Esophagus (tissue), 2 donors: Measurements from ENCODE around the gene SNCAIP. TPM values are rescaled to one million over a fixed set of nuclear protein-coding genes. Genes with fewer than 3 reads are reported as not detected.

Experiments used
- H3K27ac ChIP-seq, 2 donors: one replicate each; pipeline ENCODE4 v1.5.1; 2013; ENCODE audit warnings: low read depth in 2 of 2, mild to moderate bottlenecking in 2 of 2, inconsistent platforms in 1 of 2, low read length in 1 of 2, moderate library complexity in 1 of 2
- H3K27me3 ChIP-seq, 2 donors: one replicate each; pipeline ENCODE4 v1.6.1; 2013; ENCODE audit warnings: low read length in 2 of 2, control low read depth in 1 of 2, mild to moderate bottlenecking in 1 of 2; ENCODE audit not compliant: insufficient read depth in 2 of 2, control insufficient read depth in 1 of 2
- H3K36me3 ChIP-seq, 2 donors: one replicate each; pipeline ENCODE4 v1.6.1; 2013; ENCODE audit warnings: low read length in 1 of 2; ENCODE audit not compliant: control insufficient read depth in 2 of 2, insufficient read depth in 2 of 2
- H3K4me1 ChIP-seq, 2 donors: one replicate each; pipeline ENCODE4 v1.6.1; 2013; ENCODE audit warnings: low read length in 1 of 2; ENCODE audit not compliant: control insufficient read depth in 2 of 2, insufficient read depth in 2 of 2
- H3K4me3 ChIP-seq, 2 donors: one replicate each; pipeline ENCODE4 v1.5.1; 2013; ENCODE audit warnings: low read length in 2 of 2, mild to moderate bottlenecking in 2 of 2, low read depth in 1 of 2, moderate library complexity in 1 of 2
- H3K9me3 ChIP-seq, 2 donors: one replicate each; pipeline ENCODE4 v1.6.1; 2013; ENCODE audit warnings: mild to moderate bottlenecking in 2 of 2, low read depth in 1 of 2, low read length in 1 of 2, moderate library complexity in 1 of 2; ENCODE audit not compliant: control insufficient read depth in 2 of 2, insufficient read depth in 1 of 2
- WGBS, 2 donors: extraction: QIAGEN DNeasy Blood & Tissue Kit; methylation state at CpG; one replicate each; pipeline ENCODE4 v1.1.7; 2013; 5-methylcytosine and 5-hydroxymethylcytosine counted together
- polyA plus RNA-seq, 2 donors: library from polyadenylated mRNA; stranded (reverse); fragments of 200-250 nt; gene quantifications; one replicate each; pipeline ENCODE4 v1.2.3, GENCODE V29; 2013
- donor health status: healthy with polysubstance abuse.
- donor health status: Bipolar disorder and iron deficiency.

The SNCAIP gene
- polyA plus RNA-seq, 2 donors: 0.80 to 1.2 TPM

DNA sequence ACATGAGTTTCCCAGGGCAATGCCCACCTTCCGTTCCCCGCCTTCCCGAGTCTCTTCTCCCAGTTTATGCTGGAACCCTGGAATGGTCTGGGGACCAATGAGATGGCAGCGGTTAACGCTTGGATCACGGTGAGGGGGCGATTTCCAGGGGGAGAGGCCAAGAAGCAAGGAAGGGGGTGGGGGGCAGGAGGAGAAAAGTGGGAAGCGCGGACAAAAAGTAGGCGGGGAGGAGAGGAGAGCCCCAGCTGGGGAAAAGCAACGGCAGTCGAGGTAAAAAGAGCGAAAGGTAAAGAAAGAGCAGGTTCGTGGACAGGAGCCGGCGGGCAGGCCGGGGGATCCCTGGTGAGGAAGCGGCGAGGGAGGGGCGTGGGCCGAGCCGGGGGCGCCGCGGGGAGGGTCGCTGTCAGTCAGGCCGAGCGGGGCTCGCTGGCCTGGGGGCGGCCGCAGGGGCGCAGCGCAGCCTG, 508 bp upstream of the SNCAIP start:
- Histone ChIP-seq H3K27me3 (no peaks in the 10 kb centered on the region), H3K4me1 (no peaks in the 10 kb centered on the region), H3K9me3 (no peaks in the 10 kb centered on the region), H3K27ac (peak overlapping the region in 1 of 2 donors; percentile 34), H3K36me3 (no peaks in the 10 kb centered on the region), H3K4me3 (peak overlapping the region; percentile 50 to 69)
- WGBS, 2 donors: 5 to 9% methylated on average over 20 to 33 of the region's 33 CpGs

DNA sequence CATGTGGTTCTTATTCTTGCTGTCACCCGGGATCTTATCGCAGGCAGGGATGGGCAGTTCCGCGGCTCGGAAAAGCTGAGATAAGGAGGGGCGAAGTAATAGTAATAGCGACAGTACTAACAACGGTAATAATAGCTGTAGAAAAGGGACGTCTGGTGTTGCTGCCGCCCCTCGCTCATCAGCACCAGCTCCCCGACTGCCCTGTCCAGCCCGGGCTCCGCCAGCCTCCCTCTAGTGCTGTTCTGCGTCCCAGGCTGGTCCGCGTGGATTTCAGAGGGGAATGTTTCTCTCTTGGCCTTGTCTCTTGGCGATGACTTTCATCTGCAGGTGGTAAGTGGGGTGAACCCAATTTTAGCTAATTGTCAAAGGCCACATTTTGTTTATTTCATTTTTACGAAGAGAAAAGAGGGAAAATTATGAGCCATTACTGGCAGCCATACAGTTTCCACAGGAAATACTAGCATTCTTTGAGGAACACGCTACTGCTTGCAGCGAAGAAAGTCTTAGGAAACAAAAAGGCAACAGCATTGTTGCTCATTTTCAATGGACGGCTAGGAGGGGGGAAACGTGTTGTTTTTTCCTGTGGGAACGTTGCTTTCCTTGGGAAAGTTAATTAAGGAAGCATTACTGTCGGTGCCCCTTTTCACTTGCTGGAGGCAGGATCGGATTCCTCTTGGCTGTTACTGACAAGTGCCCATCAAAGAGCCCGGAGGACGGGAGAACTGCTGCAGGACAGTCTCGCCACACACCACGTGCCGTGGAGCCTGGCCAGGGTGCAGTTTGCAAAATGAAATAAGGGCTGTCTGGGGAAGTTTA, 762 bp downstream of the SNCAIP start:
- H3K27me3 ChIP-seq: no peaks in the 10 kb centered on the region
- H3K9me3 ChIP-seq: no peaks in the 10 kb centered on the region
- no peaks in the 10 kb centered on the region for H3K36me3 ChIP-seq
- peak overlapping the region; percentile 64 to 69 for H3K4me3 ChIP-seq
- H3K27ac ChIP-seq: peak overlapping the region in 1 of 2 donors; percentile 34
- WGBS, 2 donors: 2 to 3% methylated on average over 31 of the region's 31 CpGs
- H3K4me1 ChIP-seq: no peaks in the 10 kb centered on the region

DNA sequence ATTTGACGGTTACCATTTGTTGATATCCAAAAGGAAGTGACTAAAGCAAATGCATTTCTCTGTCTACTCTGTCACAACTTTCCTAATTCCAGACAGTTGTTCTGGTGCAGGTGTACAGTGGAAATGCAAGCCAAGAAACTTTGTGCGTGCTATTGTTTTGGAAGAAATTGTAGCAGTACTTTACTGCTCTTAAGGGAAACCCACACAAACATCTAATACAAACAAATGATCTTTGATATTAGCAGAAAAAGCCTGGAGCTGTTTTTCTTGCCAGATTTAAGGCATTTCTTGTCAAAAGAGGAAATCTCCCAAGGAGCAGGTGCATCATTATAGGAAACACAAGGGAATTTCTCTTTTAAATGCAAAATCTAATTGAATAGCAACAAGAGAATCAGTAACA, 2.0 kb downstream of the SNCAIP start:
- H3K4me3 ChIP-seq: no peak overlapping the region
- H3K27me3 ChIP-seq: no peaks in the 10 kb centered on the region
- no peaks in the 10 kb centered on the region for H3K36me3 ChIP-seq
- 58 to 78% methylated on average over 2 of the region's 2 CpGs for WGBS, 2 donors
- H3K9me3 ChIP-seq: no peaks in the 10 kb centered on the region
- H3K27ac ChIP-seq: no peak overlapping the region
- H3K4me1 ChIP-seq: no peaks in the 10 kb centered on the region

DNA sequence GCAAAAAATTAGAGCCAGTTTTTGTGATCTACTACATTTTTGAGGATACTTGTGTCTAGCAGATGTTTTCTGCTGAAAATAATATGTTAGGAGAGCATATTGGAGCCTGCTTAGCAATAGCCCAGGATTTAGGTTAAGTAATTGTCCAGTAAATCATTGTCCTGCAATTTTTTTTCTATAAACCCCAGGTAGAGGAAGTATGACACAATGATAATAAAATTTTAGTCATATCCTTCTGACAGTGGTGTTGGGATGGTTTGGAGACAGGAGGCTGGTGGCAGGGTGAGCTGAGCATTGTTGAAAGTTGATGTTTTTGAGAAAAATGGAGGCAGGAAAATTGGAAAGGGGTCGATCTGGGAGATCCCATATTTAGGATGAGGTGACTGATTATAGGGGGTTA, 3.5 kb downstream of the SNCAIP start:
- no peaks in the 10 kb centered on the region for H3K4me1 ChIP-seq
- 69% methylated on average over 1 of the region's 1 CpG for WGBS, 2 donors
- no peaks in the 10 kb centered on the region for H3K27me3 ChIP-seq

DNA sequence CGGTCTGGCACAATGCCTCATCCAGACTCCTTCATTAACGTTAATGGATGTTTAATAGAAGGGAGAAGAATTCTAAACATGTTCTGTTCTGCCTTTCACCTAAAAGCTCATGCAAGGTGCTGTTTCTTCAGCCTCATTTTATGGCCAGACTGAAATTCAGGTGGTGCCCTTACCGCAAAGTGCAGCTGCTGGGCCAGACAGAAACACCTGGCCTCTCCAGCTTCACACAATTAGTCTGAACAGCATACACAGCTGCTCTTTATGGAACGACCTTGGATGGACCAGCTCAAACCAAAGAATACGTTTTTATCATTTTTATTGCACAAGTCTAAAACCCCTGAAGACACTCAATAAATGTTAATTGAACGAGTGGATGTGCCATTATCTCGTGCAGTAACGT, 4.6 kb downstream of the SNCAIP start:
- Histone ChIP-seq H3K36me3 (no peaks in the 10 kb centered on the region), H3K27ac (no peak overlapping the region), H3K4me1 (no peaks in the 10 kb centered on the region), H3K4me3 (no peak overlapping the region), H3K9me3 (no peaks in the 10 kb centered on the region), H3K27me3 (no peaks in the 10 kb centered on the region)
- 70 to 86% methylated on average over 8 of the region's 8 CpGs for whole genome bisulfite sequencing, 2 donors

More for the DNA sequence above, 3.5 kb downstream of the SNCAIP start:
- H3K27ac ChIP-seq: no peak overlapping the region
- no peak overlapping the region for H3K4me3 ChIP-seq
- no peaks in the 10 kb centered on the region for H3K9me3 ChIP-seq
- no peaks in the 10 kb centered on the region for H3K36me3 ChIP-seq

DNA sequence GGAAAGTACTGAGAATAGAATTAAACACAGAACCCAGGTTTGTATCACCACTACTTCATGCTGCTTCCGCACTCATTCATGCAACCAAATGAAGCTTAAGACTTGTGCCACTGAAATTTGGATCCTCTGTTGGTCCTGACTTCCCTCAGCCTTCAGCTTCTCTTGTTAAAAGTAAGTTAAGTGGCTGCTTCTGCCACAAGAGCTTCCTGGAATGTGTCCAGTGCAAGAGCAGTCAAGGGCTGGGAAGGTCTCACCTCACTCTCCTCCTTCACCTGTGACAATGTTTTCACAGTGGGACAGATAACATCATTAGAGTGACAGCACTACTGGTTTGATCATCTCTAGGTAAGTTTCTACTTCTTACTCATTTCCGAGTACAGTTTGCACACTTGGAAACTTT, 7.9 kb downstream of the SNCAIP start:
- Histone ChIP-seq H3K36me3 (no peaks in the 10 kb centered on the region), H3K9me3 (no peaks in the 10 kb centered on the region), H3K27ac (no peak overlapping the region), H3K27me3 (no peaks in the 10 kb centered on the region), H3K4me1 (no peaks in the 10 kb centered on the region), H3K4me3 (no peak overlapping the region)
- WGBS, 2 donors: 90 to 96% methylated on average over 2 of the region's 2 CpGs

DNA sequence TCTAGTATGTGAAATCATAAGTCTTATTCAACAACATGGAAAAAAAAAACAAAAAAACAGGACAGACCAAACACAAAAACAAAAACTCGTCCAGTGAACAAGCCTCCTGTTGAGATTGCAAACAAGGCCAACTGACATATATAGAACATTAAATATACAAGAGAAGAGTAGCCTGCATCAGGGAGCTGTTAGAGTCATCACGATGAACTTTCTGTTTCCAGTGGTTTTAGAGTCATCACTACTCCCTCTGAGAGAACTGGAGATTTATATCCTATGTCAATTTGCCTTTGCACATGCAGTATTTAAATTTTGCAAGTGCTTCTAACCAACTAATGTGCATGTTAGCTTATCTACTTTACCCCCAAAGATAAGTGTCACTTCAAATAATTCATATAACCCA, 9.9 kb downstream of the SNCAIP start:
- 67 to 71% methylated on average over 2 of the region's 2 CpGs for WGBS, 2 donors
- no peak overlapping the region for H3K27ac ChIP-seq
- no peak overlapping the region for H3K4me3 ChIP-seq

DNA sequence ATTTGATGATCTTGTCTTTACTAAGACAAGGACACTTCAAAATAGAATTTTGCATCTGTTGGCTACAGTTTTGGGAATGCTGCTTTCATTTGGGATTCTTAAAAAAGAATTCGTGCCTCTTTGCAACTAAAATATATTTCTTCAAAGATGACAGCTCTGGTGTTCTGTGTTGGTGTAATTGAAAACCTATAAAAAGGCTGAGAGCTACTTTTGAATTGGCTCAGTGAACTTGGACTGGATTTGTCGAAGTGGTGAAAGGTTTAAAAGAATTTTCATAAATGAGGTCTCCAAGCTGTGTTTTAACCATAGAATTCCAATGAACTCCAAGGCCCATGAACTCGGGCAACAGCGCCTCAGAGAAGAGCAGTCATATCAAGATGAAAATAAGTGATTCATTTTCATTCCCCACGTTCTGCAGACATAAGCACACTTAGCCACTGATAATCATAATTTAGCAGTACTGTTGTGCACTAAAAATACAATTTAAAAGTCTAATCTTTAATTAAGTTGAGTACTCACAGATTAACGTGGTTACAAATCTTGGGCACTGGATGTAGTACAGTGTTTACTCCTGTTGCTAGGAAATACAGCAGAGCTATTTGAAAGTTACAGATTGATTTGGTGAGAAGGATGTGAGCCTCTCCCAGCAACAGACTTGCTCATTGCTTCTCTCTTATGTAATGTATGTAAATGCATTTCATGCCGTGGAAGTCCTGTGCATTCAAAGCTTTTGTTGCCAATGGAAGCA, 10.9 kb downstream of the SNCAIP start:
- 32 to 39% methylated on average over 7 of the region's 7 CpGs for WGBS, 2 donors
- H3K9me3 ChIP-seq: no peaks in the 10 kb centered on the region
- H3K4me3 ChIP-seq: no peak overlapping the region

More for the DNA sequence above, 9.9 kb downstream of the SNCAIP start:
- no peaks in the 10 kb centered on the region for H3K36me3 ChIP-seq
- no peaks in the 10 kb centered on the region for H3K27me3 ChIP-seq
- H3K9me3 ChIP-seq: no peaks in the 10 kb centered on the region
- no peaks in the 10 kb centered on the region for H3K4me1 ChIP-seq

DNA sequence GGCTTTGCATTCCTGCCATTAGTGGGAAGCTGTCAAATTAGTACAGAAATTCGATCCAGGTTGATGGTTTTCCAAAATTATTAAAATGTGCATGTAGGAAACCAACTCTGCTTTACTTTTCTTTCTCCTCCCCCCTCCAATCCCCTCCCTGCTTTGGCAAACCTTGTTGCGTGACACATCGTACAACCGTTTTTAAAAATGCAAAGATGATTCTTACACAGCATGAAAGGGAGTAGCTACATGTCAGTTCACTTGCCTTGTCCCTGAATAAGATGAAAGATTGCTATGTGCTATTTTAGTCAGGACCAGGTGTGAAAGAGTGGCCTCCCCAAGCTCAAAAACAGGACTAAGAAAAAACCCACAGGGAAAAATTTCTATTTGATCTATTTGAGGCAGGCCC, 11.7 kb downstream of the SNCAIP start:
- no peaks in the 10 kb centered on the region for H3K9me3 ChIP-seq
- WGBS, 2 donors: 36 to 51% methylated on average over 4 of the region's 4 CpGs
- H3K4me3 ChIP-seq: no peak overlapping the region
- no peaks in the 10 kb centered on the region for H3K27me3 ChIP-seq
- no peak overlapping the region for H3K27ac ChIP-seq
- H3K36me3 ChIP-seq: no peaks in the 10 kb centered on the region
- H3K4me1 ChIP-seq: no peaks in the 10 kb centered on the region

More for the DNA sequence above, 10.9 kb downstream of the SNCAIP start:
- no peaks in the 10 kb centered on the region for H3K4me1 ChIP-seq
- no peaks in the 10 kb centered on the region for H3K36me3 ChIP-seq
- no peaks in the 10 kb centered on the region for H3K27me3 ChIP-seq
- no peak overlapping the region for H3K27ac ChIP-seq
